A172 (cell line): ENCODE measurements around the gene NDUFS6. TPM values are rescaled to one million over a fixed set of nuclear protein-coding genes. Genes with fewer than 3 reads are reported as not detected.

Source experiments
- DNase-seq: peaks from one replicate; pipeline ENCODE4 v3.0.0-alpha.2; 2015; ENCODE audit warnings: low spot score
- total RNA-seq: library from RNA; depleted of rRNA; stranded (reverse); fragments of >200 nt; shearing (Covaris generic); gene quantifications from 2 replicates; pipeline ENCODE4 v1.2.3, GENCODE V29; 2014; rRNA removed

Gene NDUFS6
- 85.8 and 94.2 TPM in 2 replicates for total RNA-seq

DNA sequence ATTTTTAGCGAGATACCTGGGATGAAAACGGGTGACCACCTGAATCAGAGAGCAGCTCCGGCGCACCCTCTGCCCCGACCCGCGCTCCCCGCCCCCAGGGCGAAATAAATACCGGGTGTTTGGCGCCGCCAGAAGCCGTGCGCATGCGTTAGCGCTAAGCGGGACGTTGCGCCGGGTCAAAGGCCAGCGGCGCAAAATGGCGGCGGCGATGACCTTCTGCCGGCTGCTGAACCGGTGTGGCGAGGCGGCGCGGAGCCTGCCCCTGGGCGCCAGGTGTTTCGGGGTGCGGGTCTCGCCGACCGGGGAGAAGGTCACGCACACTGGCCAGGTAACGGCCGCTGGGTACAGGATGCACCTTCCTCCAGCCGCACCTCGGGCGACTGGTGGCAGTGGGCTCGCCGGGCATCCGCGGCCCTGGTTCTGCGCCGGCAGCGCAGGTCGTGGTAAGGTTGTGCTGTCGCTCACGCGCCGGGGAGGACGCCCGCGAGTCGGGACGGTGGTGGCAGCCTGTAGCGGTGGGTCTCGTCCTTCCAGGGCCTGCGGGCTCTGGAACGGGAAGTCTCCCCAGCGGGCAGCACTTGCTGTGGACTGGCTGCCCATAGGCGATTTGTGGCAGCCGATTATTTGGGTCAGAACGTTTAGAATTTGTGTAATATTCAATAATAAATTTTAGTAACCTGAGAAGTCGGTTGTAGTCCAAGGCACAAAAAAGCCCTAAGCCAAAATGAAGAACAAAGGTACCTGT is at the start of gene NDUFS6:
TSS of gene NDUFS6 (plus strand) at position 186 of the 745 bp plus-strand sequence. CDS start at position 197, 11 bp downstream.
- DNase-seq, result peak; percentile 37

DNA sequence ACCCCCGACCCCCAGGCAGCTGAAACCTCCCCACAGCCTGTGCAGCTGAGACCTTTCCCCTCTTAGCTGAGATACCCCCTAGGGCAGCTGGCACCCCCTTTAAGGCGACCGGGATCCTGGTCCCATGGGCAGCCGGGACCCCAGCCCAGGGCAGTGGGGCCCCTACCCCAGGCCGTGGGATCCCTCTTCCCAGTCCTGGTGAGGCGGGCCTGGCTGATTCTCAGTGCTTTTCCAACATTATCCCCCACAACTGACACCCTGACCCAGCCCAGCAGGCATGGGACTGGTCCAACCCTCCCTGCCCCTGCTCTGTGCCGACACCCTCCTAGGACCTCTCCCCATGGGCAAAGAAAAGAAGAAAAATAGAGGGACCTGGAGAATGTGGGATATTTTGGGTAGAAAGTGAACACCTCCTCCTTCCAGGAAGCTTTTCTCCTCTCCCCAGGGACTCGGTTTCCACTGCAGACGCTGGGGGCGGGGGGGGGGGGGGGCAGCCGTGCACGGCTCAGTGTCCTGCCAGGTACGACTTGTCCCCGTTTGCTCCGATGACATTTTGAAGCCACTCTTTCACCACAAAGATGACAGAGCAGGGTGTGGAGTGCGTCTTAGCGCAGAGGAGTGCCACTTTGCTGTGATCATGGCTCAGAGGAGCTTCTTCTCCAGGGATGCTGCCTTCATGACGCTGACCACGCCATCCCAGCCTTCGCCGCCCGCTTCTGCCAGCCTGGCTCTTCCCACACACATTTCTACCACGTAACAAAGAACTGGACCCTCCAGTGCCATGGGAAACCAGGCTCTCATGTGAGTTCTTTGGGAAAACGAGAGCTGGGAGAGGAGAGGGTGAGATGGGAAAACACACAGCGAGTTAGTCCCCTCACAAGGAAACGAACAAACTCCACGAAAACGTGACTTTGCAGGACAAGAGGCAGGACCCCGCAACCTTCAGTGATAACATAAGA is 49.1 kb upstream of the NDUFS6 start:
- DNase-seq, result no peak

GRCh38 chr5:1752881-1753280 is 48.3 kb upstream of the NDUFS6 start:
- no peak for DNase-seq

- DNase-seq, result no peak
Observed at GRCh38 chr5:1753490-1753889, 47.7 kb upstream of the NDUFS6 start.

DNA sequence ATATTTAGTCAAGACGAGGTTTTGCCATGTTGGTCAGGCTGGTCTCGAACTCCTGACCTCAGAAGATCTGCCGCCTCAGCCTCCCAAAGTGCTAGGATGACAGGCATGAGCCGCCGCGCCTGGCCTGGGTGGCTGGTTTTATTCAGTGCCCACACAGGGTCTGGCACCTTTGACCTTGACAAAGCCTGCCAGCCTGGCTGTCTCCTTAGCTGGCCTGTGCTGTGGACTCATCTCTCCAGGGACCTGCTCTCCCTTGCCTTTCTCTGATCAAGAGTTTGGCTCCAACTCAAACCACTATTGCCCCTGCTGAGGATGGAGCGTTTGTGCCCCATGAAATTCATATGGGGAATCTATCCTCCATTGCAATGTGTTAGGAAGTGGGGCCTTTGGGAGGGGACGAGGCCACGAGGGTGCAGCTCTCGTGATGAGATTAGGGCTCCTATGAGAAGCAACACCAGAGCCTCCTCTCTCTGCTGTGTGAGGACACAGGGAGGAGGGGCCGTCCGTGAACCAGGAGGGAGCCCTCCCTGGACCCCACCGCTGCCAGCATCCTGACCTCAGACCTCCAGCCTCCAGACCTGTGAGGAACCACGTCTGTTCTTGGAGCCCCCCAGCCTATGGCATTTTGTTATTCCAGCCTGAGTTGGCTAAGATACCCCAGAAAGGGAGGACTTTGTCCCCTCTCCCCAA is 46.5 kb upstream of the NDUFS6 start:
- no peak for DNase-seq

- no peak for DNase-seq
Observed at GRCh38 chr5:1755321-1755949, 45.8 kb upstream of the NDUFS6 start.

DNA sequence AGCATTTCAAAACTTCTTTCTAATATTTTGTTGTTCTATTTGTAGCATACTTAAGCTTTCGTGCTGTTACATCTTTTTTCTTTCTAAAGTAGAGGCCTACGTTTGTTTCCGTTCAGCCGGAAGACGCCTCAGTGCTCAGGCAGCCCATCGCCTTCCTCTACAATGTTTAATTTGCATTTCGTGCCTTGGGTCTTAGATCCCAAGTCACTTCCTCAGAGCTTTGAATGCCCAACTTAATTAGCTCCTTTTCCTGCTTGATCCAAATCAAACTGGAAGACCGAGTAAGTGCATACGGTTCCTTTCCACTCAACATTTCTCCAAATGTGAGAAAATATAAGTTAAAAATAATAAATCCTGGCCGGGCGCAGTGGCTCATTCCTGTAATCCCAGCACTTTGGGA is 44.7 kb upstream of the NDUFS6 start:
- no peak for DNase-seq

GRCh38 chr5:1757511-1757910 is 43.7 kb upstream of the NDUFS6 start:
- no peak for DNase-seq

DNA sequence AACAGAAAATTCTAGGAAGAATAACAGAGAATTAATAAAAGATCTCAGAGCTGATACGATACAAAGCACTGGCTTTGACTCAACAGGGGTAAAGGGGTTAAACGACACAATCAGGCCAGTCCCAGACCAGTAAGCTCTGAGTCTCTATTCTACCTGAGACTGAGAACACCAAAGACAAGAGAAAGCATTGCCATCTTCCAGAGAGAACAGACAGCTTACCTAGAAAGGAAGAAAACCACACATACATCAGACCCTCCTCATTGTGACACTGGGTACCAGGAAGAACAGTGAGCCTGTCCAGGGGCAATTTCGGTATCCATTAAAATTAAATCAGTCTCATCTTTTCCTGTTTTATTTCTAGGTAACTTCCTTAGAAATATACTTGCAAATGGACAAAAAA is 42.6 kb upstream of the NDUFS6 start:
- DNase-seq, result no peak

- no peak for DNase-seq
Observed at GRCh38 chr5:1759378-1759970, 41.7 kb upstream of the NDUFS6 start.

DNA sequence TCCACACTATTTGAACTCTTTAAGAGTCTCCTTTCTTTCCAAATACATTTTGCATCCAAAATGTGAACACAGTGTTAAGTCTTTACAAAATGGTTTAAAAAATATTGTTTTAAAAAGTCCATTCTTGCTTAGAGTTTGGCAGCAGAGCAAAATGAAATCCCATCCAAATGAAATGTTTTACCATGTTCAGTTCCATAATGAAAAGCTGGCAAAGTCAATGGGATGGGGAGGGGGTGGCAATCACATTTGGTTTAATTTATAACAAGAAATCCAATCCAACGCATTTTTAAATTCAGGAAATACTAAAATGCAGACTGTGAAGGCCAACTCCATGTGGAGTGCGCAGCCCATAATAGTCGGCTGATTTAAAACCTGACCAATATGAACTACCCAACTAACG is 41.0 kb upstream of the NDUFS6 start:
- no peak for DNase-seq

DNA sequence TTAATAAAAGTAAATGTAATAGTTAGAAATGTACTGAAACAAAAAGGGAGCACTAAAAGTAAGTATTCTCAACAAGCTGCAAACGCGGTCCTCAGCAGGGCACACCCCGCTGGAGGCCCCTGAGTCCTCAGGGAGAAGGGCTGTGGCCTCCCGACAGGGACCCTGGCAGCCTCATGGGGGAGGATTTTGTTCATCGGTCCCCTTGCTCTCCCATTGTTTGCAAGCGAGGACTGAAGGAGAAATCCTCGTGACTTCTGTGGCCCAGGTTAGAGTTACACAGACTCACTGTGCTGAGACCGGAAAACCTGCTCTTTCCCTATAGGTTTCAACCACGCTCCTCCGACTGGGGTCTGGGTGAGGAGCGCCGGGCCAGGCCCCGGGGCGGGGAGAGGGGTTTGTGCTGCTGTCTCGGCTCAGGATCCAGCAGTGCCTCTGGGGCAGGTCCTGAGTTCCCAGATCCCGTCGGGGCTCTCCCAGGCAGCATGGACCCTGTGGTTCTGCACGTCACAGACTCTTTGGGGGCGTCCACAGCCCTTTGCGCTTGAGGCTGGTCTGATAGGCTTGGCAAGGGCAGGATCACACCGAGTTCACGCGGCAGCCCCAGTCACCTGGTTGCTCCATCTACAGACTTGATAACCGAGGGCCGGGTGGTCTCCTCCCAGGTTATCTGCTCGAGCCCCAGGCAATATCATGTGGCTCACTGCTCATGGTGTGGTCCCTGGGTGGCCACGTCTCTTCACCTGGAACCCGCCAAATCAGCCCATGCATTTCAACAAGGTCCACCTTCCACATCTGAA is 40.4 kb upstream of the NDUFS6 start:
- no peak for DNase-seq

DNA sequence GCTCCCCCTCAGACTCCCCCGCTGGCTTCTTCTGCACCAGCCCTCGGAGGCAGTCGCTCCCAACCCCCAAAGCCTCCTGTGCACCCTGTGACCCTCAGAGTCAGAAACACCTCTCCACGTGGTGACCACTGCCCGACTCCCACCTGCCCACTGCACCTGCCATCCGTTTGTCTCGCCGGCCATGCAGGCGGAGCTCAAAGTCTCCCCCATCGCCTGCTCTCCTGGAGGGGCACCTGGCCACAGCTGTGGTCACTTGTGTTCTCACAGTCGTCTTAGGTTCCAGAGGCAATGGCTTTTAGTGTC is 39.8 kb upstream of the NDUFS6 start:
- no peak for DNase-seq

DNA sequence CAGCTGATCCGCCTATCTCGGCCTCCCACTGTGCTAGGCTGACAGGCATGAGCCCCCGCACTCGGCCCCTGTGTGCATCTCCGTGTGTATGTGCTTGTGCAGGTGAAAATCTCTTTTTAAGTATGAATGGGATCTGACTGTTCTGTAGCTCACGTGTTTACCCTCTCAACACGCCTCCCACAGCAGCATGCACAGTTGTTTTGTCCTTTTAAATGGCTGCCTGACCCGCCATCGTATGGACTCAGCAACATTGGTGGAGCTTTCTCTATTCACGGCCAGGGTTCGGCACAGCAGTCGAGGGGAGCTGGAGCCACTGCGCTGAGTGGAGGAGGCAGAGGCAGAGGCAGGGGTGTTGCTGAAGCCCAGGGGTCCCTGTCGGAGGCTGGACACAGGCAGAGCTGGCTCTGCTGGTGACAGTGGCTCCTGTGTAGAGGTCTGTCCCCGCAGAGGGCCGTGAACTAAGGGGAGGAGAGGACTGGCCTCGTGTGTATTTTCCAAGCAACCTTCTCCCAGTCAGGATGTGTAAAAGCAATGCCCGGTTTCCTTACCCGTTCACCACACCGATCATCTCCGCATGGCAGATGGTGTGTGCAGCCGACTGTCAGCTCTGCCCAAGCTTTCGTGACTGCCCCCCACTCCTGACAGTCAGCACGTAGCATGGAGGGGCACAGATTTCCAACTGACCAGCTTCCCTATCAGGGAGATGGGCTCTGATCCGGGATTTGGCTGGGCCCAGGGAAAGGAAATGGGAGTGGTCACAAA is 38.9 kb upstream of the NDUFS6 start:
- DNase-seq, result no peak

DNA sequence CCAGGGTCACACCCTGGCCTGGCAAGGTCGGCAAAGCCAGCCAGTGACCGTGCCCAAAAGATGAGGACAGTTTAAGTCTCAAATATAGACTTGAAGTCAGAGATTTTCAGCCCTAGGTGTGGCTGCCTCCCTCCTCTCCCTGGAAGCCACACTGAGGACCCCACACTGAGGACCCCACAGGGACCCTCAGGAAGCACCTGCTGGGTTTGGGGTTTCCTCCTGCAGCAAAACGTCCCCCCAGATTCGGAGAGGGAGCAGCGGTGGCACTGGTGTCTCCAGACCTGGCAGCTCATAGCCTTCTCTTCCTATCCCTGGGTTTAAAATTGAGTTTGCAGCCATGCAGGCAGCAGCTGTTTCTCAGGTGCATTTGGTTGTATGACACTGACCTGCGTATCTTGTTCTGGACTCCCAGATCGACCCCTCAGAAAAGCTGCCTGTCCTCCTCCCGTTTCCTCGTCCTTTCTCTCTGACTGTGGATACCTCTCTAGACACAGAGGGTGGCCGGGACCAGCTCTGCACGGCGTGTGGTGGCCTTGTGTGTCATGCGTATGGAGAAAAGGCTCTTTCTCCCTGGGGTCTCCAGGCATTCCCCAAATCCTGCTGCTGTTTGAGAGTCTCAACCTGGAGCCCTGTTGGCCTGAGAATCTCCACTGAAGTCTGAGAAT is 38.2 kb upstream of the NDUFS6 start:
- no peak for DNase-seq

GRCh38 chr5:1763548-1763911 is 37.7 kb upstream of the NDUFS6 start:
- peak; percentile 45 for DNase-seq

DNA sequence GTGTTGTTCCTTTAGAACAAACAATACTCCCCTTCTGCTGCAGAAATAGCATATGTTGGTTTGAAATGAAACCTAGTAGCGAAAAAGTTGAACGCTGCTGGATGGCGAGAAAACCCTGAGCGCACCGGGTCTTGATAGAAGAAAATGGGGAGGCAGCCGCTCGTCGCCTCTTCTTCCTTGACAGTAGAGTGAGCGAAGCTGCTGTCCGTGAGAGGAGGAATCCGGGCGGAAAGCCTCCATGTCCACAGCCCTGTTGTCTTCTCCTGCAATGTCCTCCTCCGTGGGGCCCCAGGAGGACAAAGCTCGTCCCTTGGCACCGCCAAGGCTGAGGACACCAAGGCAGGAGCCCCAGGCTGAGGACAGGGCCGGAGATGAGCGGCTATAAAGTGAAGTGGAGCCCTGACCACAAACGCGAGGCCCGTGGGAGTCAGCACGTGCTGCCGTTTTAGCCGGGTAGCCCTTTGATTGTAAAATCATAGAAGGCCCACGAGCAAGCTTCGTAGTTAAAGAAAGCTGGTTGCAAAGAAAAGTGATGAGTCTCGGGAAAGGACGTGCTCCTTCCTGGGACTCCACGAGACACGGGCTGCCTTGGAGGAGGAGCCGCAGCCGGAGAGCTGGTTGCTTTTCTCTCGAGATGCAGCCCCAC is 37.1 kb upstream of the NDUFS6 start:
- DNase-seq, result no peak

DNA sequence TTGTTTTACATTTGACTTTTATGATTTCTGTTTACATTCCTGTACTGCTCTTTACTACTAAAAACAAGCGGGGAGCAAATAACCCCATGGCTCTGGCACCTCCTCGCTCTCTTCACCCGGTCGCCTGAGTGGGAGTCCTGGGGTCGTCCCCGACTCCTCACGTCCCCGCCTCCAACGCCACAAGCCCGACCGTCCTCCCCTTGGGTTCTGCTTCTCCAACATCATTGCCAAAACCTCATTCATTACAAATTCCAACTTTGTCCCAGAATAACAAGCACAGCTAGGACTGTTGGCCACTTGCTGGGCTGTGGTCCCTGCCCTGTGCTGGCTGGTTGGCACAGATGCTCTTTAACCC is 36.6 kb upstream of the NDUFS6 start:
- DNase-seq, result no peak
